Heart left ventricle (tissue), 16 donors: Measurements from ENCODE around the gene ZNF766. TPM values are rescaled to one million over a fixed set of nuclear protein-coding genes. Genes with fewer than 3 reads are reported as not detected.

ENCODE experiments used
- ATAC-seq, 4 donors: fragments of 200-7000 bp; cut with Tn5 transposase; one replicate each; pipeline ENCODE4 v1.9.1; 2020 to 2022; ENCODE audit warnings: moderate library complexity in 4 of 4, mild to moderate bottlenecking in 3 of 4, moderate number of reproducible peaks in 1 of 4
- DNase-seq, 5 donors: peaks; one replicate each; pipeline ENCODE4 v3.0.0-alpha.2; 2020
- H3K27ac ChIP-seq, 12 donors: fragments of 200-600 bp; sonication (generic) in 4 of 12; one replicate each; pipeline versions ENCODE4 v1.5.0 to v1.8.0; 2016 to 2022; ENCODE audit warnings: mild to moderate bottlenecking in 2 of 12
- H3K27me3 ChIP-seq, 9 donors: fragments of 200-600 bp; sonication (generic) in 2 of 9; one replicate each; pipeline versions ENCODE4 v1.5.1 to v1.8.0; 2016 to 2022; ENCODE audit warnings: mild to moderate bottlenecking in 3 of 9
- H3K36me3 ChIP-seq, 9 donors: fragments of 200-600 bp; sonication (generic) in 2 of 9; one replicate each; pipeline versions ENCODE4 v1.5.0 to v1.8.0; 2018 to 2022; ENCODE audit warnings: mild to moderate bottlenecking in 2 of 9
- H3K4me1 ChIP-seq, 12 donors: fragments of 200-600 bp; sonication (generic) in 4 of 12; one replicate each; pipeline versions ENCODE4 v1.5.0 to v1.8.0; 2016 to 2022; ENCODE audit warnings: mild to moderate bottlenecking in 3 of 12
- H3K4me3 ChIP-seq, 12 donors: fragments of 200-600 bp; sonication (generic) in 4 of 12; one replicate each; pipeline versions ENCODE4 v1.5.0 to v1.8.0; 2017 to 2022; ENCODE audit warnings: mild to moderate bottlenecking in 9 of 12, moderate library complexity in 4 of 12
- H3K9me3 ChIP-seq, 12 donors: fragments of 200-600 bp; sonication (generic) in 4 of 12; one replicate each; pipeline versions ENCODE4 v1.5.0 to v1.8.0; 2016 to 2022; ENCODE audit warnings: mild to moderate bottlenecking in 1 of 12
- CTCF ChIP-seq, 12 donors: fragments of 200-600 bp; sonication (generic) in 4 of 12; IDR thresholded peaks; one replicate each; pipeline versions ENCODE4 v1.5.0 to v1.8.0; 2018 to 2022; ENCODE audit warnings: antibody characterized with exemption in 12 of 12, mild to moderate bottlenecking in 5 of 12
- POLR2A ChIP-seq, 2 donors: fragments of 450-650 bp; IDR thresholded peaks; one replicate each; pipeline ENCODE4 v1.6.1; 2017; ENCODE audit warnings: antibody characterized with exemption in 2 of 2, mild to moderate bottlenecking in 2 of 2, moderate library complexity in 2 of 2
- WGBS, 4 donors: extraction: QIAGEN DNeasy Blood & Tissue Kit in 2 of 4; methylation state at CpG; one replicate each; pipeline versions ENCODE4 v1.1.5 to v1.1.7; 2013 to 2018; 5-methylcytosine and 5-hydroxymethylcytosine counted together
- intact Hi-C, 10 donors: fragments of 100-400 bp; cut with DNase I; formaldehyde crosslinking; loops; one replicate each; pipeline versions ENCODE4 v1.11.1 to v1.14.2; 2022
- polyA plus RNA-seq, 2 donors: library from polyadenylated mRNA; stranded (reverse); fragments of 200-250 nt; gene quantifications; one replicate each; pipeline ENCODE4 v1.2.3, GENCODE V29; 2013
- total RNA-seq, 9 donors: library from RNA; depleted of rRNA in 2 of 9; stranded (reverse); fragments of >200 nt in 2 of 9; fragmentation: NEBNext Ultra II Directional in 3 of 9; extraction: Animal tissue kit (Norgen Biotek cat#: 25700) in 3 of 9; gene quantifications; one replicate each; pipeline versions ENCODE4 v1.1.0 to v1.2.4, GENCODE V29; 2016 to 2023
- donor health status: ischemic (EF 13 %, LVEDD 7.1; RV severe dilation, severe dysfunction).
- donor health status: healthy with polysubstance abuse.
- donor health status: DM: no; HTN: yes; CAD: no.
- donor health status: DM: no; HTN: no; CAD: no.
- donor health status: ischemic (EF 25% LVEDD 6.9; RV normal size, moderate dysfunction).
- donor health status: ischemic (EF 25% LVEDD 5.7; RV mildly dilated, moderate dysfunction).
- donor health status: healthy.
- donor health status: DM: yes; HTN: yes; CAD: no.
- donor health status: ischemic (EF 35%, LVEDD 5.7; RV mildly dilated, moderate dysfunction).
- donor health status: nonischemic (EF 11% LVEDD 7.7; RV severe dilation, severe dysfunction).
- donor health status: DM: yes; HTN: yes; CAD: no.
- donor health status: PGD.
- donor health status: ischemic (EF 29% LVEDD 5.4; RV normal size, mild dysfunction).
- donor health status: nonischemic (EF 23%, LVEDD 6.1; RV moderate dilation, normal function).

Gene ZNF766
- total and polyA plus RNA-seq, 11 donors = 2.9 to 16.6 (median 9.4) TPM

- Histone ChIP-seq H3K4me3 (no peak overlapping the region), H3K27me3 (no peaks in the 10 kb centered on the region), H3K27ac (no peak overlapping the region), H3K36me3 (peaks cover 0 to 26% (median under 1%) of the 10 kb centered on the region in 9 donors), H3K4me1 (peaks cover 0 to 6% (median 0%) of the 10 kb centered on the region in 12 donors), H3K9me3 (no peaks in the 10 kb centered on the region)
- ATAC-seq (no peak), DNase-seq (no peak)
- TF ChIP-seq POLR2A (IDR thresholded peaks at IDR 0.05) = no peak
- no peak for TF ChIP-seq CTCF (IDR thresholded peaks at IDR 0.05)
- intact Hi-C loops = no loop called here
- WGBS, 4 donors = 83 to 88% (median 85%) methylated on average over 2 of the region's 2 CpGs
Observed at GRCh38 chr19:52234406-52234805, 35.0 kb upstream of the ZNF766 start.

- Histone ChIP-seq H3K4me3 (no peak overlapping the region), H3K36me3 (peaks cover 0 to 2% (median 0%) of the 10 kb centered on the region in 9 donors), H3K4me1 (peaks cover 0 to 6% (median 0%) of the 10 kb centered on the region in 12 donors), H3K27ac (no peak overlapping the region), H3K9me3 (no peaks in the 10 kb centered on the region), H3K27me3 (no peaks in the 10 kb centered on the region)
- ATAC-seq (no peak), DNase-seq (no peak)
- intact Hi-C loops = loop anchor here in 6 of 10 donors (1.0 to 2.0 kb wide), 2 partner anchors 98 kb away; partner anchors contain the start of gene ZNF616 (in 6 of the 6)
- WGBS, 4 donors = 47 to 56% (median 52%) methylated on average over 2 of the region's 2 CpGs
- TF ChIP-seq CTCF (IDR thresholded peaks at IDR 0.05) (no peak), POLR2A (IDR thresholded peaks at IDR 0.05) (no peak)
Observed at GRCh38 chr19:52237197-52237596, 32.2 kb upstream of the ZNF766 start.

- TF ChIP-seq POLR2A (IDR thresholded peaks at IDR 0.05) = no peak
- TF ChIP-seq CTCF (IDR thresholded peaks at IDR 0.05) = peak; percentile 81 to 97 (median 92)
- DNase-seq (peak in 4 of 5 donors; percentile 37 to 61 (median 40)), ATAC-seq (peak in 3 of 4 donors; percentile 62 to 69 (median 66))
- 11 to 15% (median 15%) methylated on average over 8 of the region's 8 CpGs for WGBS, 4 donors
- peaks cover 0 to 6% (median 0%) of the 10 kb centered on the region in 12 donors for H3K4me1 ChIP-seq
- no peak overlapping the region for H3K4me3 ChIP-seq
- no peaks in the 10 kb centered on the region for H3K27me3 ChIP-seq
- H3K27ac ChIP-seq = no peak overlapping the region
- H3K9me3 ChIP-seq = no peaks in the 10 kb centered on the region
- no peaks in the 10 kb centered on the region for H3K36me3 ChIP-seq
- intact Hi-C loops = loop anchor here in 9 of 10 donors (1.0 to 2.0 kb wide), 2 partner anchors 99 kb away; partner anchors contain the start of gene ZNF616 (in 9 of the 9)
Observed at GRCh38 chr19:52237771-52238400, 31.5 kb upstream of the ZNF766 start.

- H3K9me3 ChIP-seq = no peaks in the 10 kb centered on the region
- H3K27me3 ChIP-seq = no peaks in the 10 kb centered on the region
- no peak for ATAC-seq
- intact Hi-C loops = loop anchor here in 1 of 10 donors (10.0 kb wide), 1 partner anchor 501 kb away; no protein-coding TSS in a partner anchor
- H3K36me3 ChIP-seq = no peaks in the 10 kb centered on the region
- no peak overlapping the region for H3K27ac ChIP-seq
- 77 to 85% (median 81%) methylated on average over 12 of the region's 12 CpGs for WGBS, 4 donors
- H3K4me1 ChIP-seq = no peaks in the 10 kb centered on the region
- TF ChIP-seq CTCF (IDR thresholded peaks at IDR 0.05) (no peak), POLR2A (IDR thresholded peaks at IDR 0.05) (no peak)
- no peak overlapping the region for H3K4me3 ChIP-seq
- DNase-seq = no peak
Observed at GRCh38 chr19:52244021-52244420, 25.4 kb upstream of the ZNF766 start.
